ENCODE results near the gene KRT76. TPM values are rescaled to one million over a fixed set of nuclear protein-coding genes. Genes with fewer than 3 reads are reported as not detected.

The KRT76 gene
- polyA plus RNA-seq, 1 of the 3 experiments (the other 2 are of a cell fraction), result not detected

DNA sequence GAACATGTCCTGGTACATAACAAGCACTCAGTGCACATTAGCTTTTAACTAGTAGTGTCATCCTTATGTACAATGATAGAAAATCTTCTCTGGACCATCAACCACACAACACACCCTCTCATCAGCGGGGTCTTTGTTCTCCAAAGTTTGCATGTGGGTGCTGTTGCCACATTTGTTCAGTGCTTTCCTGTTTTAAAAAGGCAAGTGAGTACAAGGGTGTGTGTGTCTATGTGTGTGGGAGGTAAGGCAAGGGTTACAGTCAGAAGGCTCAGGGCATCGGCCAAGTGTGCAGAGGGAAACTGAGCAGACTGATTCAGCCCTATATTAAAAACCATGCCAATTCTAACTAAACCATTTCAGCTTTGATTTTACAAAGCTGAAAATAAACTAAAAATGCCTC lies 17.9 kb downstream of the KRT76 start:
- no peak for DNase-seq
- no peak overlapping the region for H3K4me3 ChIP-seq (ENCODE audit: low read depth in 2 of 2, low read length in 1 of 2)
- no peaks in the 10 kb centered on the region for H3K79me2 ChIP-seq (ENCODE audit: insufficient read depth)
- H3K9me2 ChIP-seq, result no peaks in the 10 kb centered on the region
- no peaks in the 10 kb centered on the region; a peak in 1 of 4 replicates for H3K4me1 ChIP-seq (ENCODE audit: control insufficient read depth in 1 of 2, insufficient read depth in 2 of 2, low read depth in 1 of 2, low read length in 1 of 2)
- no peak overlapping the region for H2AFZ ChIP-seq (ENCODE audit: low read depth)
- no peaks in the 10 kb centered on the region for H3K27me3 ChIP-seq (ENCODE audit: insufficient read depth)
- no peaks in the 10 kb centered on the region for H3K36me3 ChIP-seq (replicated peaks in 1 of 2; ENCODE audit: control insufficient read depth in 1 of 2, insufficient read depth in 2 of 2, low read length in 1 of 2)
- H3K9me3 ChIP-seq, result no peaks in the 10 kb centered on the region
- H3K27ac ChIP-seq (ENCODE audit: low read depth in 2 of 2, low read length in 1 of 2), result no peak overlapping the region
- WGBS (ENCODE audit: low lambda C conversion rate), result 5% methylated on average over 2 of the region's 2 CpGs
- H3K4me2 ChIP-seq, result no peak overlapping the region
- ChIA-PET POLR2A (no interaction called here), CTCF (no interaction called here)
- H4K20me1 ChIP-seq (ENCODE audit: insufficient read depth), result no peaks in the 10 kb centered on the region
- H3K9ac ChIP-seq, result no peak overlapping the region
- no peaks in the 10 kb centered on the region for H3F3A ChIP-seq (replicated peaks; ENCODE audit: insufficient read depth)
- TF ChIP-seq, protein P1, sequence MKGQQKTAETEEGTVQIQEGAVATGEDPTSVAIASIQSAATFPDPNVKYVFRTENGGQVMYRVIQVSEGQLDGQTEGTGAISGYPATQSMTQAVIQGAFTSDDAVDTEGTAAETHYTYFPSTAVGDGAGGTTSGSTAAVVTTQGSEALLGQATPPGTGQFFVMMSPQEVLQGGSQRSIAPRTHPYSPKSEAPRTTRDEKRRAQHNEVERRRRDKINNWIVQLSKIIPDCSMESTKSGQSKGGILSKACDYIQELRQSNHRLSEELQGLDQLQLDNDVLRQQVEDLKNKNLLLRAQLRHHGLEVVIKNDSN (IDR thresholded peaks at IDR 0.05; ENCODE audit: borderline replicate concordance, low read depth), result no peak
- TF ChIP-seq EZH2phosphoT487 (IDR thresholded peaks at IDR 0.05; ENCODE audit: borderline replicate concordance, low read depth), result no peak
- TF ChIP-seq FOXJ3 (CRISPR knock-in tag; IDR thresholded peaks at IDR 0.05), result no peak
- no peak for TF ChIP-seq TAF1 (IDR thresholded peaks at IDR 0.05; ENCODE audit: borderline replicate concordance, low read depth, low read length)
- TF ChIP-seq GATA2 (CRISPR knock-in tag; IDR thresholded peaks at IDR 0.05), result no peak
- no peak for TF ChIP-seq TCF12 (IDR thresholded peaks at IDR 0.05)
- TF ChIP-seq FOSL2 (IDR thresholded peaks at IDR 0.05; ENCODE audit: borderline replicate concordance, low read depth), result no peak
- no peak for TF ChIP-seq SMC3 (IDR thresholded peaks at IDR 0.05; ENCODE audit: low read depth, low read length)
- no peak for TF ChIP-seq GABPA (IDR thresholded peaks at IDR 0.05; ENCODE audit: low read depth)
- no peak for TF ChIP-seq TEAD4 (IDR thresholded peaks at IDR 0.05; ENCODE audit: borderline replicate concordance, insufficient read depth)
- TF ChIP-seq MEF2A (IDR thresholded peaks at IDR 0.05; ENCODE audit: borderline replicate concordance, low read depth), result no peak
- TF ChIP-seq MXI1 (IDR thresholded peaks at IDR 0.05; ENCODE audit: low read depth, low read length), result no peak
- no peak for TF ChIP-seq RXRA (IDR thresholded peaks at IDR 0.05; ENCODE audit: borderline replicate concordance, low read depth)
- no peak for TF ChIP-seq SIN3A (IDR thresholded peaks at IDR 0.05; ENCODE audit: borderline replicate concordance, low read depth, low read length)
- TF ChIP-seq MAX (IDR thresholded peaks at IDR 0.05; ENCODE audit: low read depth), result no peak
- no peak for TF ChIP-seq CTCF (IDR thresholded peaks at IDR 0.05)
- no peak for TF ChIP-seq RAD21 (IDR thresholded peaks at IDR 0.05; ENCODE audit: low read length)
- no peak for TF ChIP-seq IRF3 (IDR thresholded peaks at IDR 0.05; ENCODE audit: low read depth, low read length)
- no peak for TF ChIP-seq ELF1 (IDR thresholded peaks at IDR 0.05)
- TF ChIP-seq RFX5 (IDR thresholded peaks at IDR 0.05; ENCODE audit: low read length), result no peak

All from SK-N-SH (cell line).